ENCODE measurements around the gene CCDC197.

The CCDC197 gene

GRCh38 chr14:93962701-93963601 lies 34.1 kb upstream of the CCDC197 start:
- no peak for DNase-seq

- no peak for DNase-seq
Observed at GRCh38 chr14:93963692-93964091, 33.4 kb upstream of the CCDC197 start.

GRCh38 chr14:93964281-93964680 lies 32.8 kb upstream of the CCDC197 start:
- no peak for DNase-seq

- DNase-seq, result no peak
Observed at GRCh38 chr14:93964820-93965286, 32.2 kb upstream of the CCDC197 start.

- no peak for DNase-seq
Observed at GRCh38 chr14:93965287-93965821, 31.7 kb upstream of the CCDC197 start.

- DNase-seq, result no peak
Observed at GRCh38 chr14:93965946-93966474, 31.1 kb upstream of the CCDC197 start.

- no peak for DNase-seq
Observed at GRCh38 chr14:93967637-93968250, 29.4 kb upstream of the CCDC197 start.

GRCh38 chr14:93969082-93969828 lies 27.8 kb upstream of the CCDC197 start:
- DNase-seq, result no peak

- DNase-seq, result peak; percentile 7
Observed at GRCh38 chr14:93970585-93970964, 26.5 kb upstream of the CCDC197 start.

GRCh38 chr14:93970965-93971634 lies 26.0 kb upstream of the CCDC197 start:
- DNase-seq, result no peak

- DNase-seq, result no peak
Observed at GRCh38 chr14:93971635-93972027, 25.5 kb upstream of the CCDC197 start.

GRCh38 chr14:93972618-93973205 lies 24.4 kb upstream of the CCDC197 start:
- DNase-seq, result no peak

- no peak for DNase-seq
Observed at GRCh38 chr14:93973607-93974006, 23.5 kb upstream of the CCDC197 start.

- no peak for DNase-seq
Observed at GRCh38 chr14:93974299-93974698, 22.8 kb upstream of the CCDC197 start.

GRCh38 chr14:93974833-93975232 lies 22.3 kb upstream of the CCDC197 start:
- no peak for DNase-seq

GRCh38 chr14:93975791-93976476 lies 21.2 kb upstream of the CCDC197 start:
- no peak for DNase-seq

- DNase-seq, result no peak
Observed at GRCh38 chr14:93976477-93977057, 20.5 kb upstream of the CCDC197 start, which contains the start of gene ASB2. Gene ASB2, minus strand, starts transcription at chr14:93976570. Its CDS starts 12,031 bp downstream, at chr14:93964539.

GRCh38 chr14:93977171-93977570 lies 19.9 kb upstream of the CCDC197 start:
- DNase-seq, result no peak

GRCh38 chr14:93977790-93978581 lies 19.1 kb upstream of the CCDC197 start:
- no peak for DNase-seq

GRCh38 chr14:93978735-93979134 lies 18.4 kb upstream of the CCDC197 start:
- DNase-seq, result no peak
